Head of caudate nucleus (tissue), 42 donors: ENCODE results near the gene MAST3.
A peak's percentile ranks its signal among the peaks of the same experiment; 100 is the strongest.

Experiments
- DNase-seq, 42 donors: peaks; one replicate each; pipeline versions ENCODE4 v3.0.0 to v3.0.0-alpha.2; 2020 to 2021; ENCODE audit warnings: mixed read lengths in 7 of 42
- intact Hi-C: fragments of 100-400 bp; cut with DNase I; formaldehyde crosslinking; loops from one replicate; pipeline ENCODE4 v1.15.0; 2022

The MAST3 gene

DNA sequence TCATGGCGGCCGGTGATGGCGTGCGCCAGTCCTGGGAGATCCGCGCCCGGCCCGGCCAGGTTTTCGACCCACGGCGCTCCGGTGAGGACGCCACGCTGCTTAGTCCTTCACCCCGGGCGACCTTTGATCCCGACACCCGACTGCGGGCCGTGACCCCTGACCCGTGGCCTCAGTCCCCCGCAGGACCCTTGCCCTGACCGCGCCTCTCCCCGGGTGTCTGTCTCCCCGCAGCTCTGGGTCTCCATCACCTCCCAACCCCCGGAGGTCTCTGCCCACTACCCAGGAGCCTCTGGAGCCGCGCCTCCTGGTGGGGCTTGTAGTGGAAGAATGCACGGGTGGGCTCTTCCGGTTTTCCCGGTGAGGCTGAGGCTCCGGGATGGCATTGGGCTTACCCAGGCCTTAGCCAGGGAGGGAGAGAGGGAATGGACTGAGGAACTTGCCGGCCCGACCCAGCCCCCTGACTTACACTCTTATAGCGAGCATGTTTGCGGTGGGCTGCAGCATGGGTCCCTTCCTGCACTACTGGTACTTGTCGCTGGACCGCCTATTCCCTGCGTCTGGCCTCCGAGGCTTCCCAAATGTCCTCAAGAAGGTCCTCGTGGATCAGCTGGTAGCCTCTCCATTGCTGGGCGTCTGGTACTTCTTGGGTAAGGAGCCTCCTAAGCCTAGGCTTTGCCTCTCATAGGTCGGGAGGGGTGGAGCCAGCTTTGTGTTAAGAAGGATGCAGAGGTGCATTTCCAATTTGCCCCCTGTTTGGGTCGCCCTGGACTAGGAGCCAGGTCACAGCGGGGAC lies 96.0 kb downstream of the MAST3 start:
- intact Hi-C loops: no loop called here

GRCh38 chr19:18194181-18194530 lies 96.6 kb downstream of the MAST3 start:
- intact Hi-C loops: no loop called here

More for the DNA sequence above, 96.0 kb downstream of the MAST3 start:
- DNase-seq: no peak

DNA sequence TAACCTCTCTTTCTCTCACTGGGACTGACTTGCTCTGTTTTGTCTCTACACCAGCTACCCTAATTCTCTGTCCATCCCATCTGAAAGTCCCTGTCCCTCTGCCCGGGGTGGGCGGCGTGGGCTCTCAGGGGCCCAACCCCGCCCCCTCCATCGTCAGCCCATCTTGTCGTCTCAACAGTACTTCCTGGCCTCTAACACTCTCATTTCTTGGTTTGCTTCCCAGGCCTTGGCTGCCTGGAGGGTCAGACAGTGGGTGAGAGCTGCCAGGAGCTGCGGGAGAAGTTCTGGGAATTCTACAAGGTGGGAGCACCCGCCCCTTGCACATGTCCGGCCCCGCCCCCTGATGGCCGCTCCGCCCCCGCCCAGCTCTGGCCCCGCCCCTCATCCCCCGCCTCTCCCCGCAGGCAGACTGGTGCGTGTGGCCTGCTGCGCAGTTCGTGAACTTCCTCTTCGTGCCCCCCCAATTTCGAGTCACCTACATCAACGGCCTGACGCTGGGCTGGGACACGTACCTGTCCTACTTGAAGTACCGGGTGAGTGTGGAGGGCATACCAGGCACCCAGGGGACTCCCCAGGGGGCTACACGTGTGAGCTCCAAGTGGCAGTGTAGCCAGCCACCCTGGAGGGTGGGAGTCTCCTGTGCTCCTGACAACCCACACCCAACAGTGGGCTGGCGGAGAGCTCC lies 97.1 kb downstream of the MAST3 start:
- intact Hi-C loops: loop anchor here (5.0 kb wide), 1 partner anchor 63 kb away; a partner anchor contains a TSS
- peak in 8 of 42 donors; percentile 13 to 46 (median 26) for DNase-seq

More at GRCh38 chr19:18194181-18194530, 96.6 kb downstream of the MAST3 start:
- no peak for DNase-seq

DNA sequence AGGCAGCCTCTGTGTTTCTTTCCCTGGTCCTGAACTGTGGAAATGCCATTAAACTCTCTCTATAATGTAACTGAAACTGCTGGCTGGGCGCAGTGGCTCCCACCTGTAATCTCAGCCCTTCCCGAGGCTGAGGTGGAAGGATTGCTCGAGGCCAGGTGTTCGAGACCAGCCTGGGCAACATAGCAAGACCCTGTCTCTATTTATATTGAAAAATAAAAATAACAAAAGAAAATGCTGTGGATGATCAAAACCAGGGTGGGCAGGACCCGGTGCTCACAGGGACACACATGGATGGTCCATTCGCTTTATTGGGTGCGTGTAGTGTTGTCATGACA lies 98.9 kb downstream of the MAST3 start:
- no peak for DNase-seq
- intact Hi-C loops: loop anchor here (5.0 kb wide), 1 partner anchor 61 kb away; a partner anchor contains a TSS

GRCh38 chr19:18197306-18197705 lies 99.7 kb downstream of the MAST3 start:
- DNase-seq: no peak
- intact Hi-C loops: loop anchor here (5.0 kb wide), 1 partner anchor 60 kb away; a partner anchor contains a TSS

DNA sequence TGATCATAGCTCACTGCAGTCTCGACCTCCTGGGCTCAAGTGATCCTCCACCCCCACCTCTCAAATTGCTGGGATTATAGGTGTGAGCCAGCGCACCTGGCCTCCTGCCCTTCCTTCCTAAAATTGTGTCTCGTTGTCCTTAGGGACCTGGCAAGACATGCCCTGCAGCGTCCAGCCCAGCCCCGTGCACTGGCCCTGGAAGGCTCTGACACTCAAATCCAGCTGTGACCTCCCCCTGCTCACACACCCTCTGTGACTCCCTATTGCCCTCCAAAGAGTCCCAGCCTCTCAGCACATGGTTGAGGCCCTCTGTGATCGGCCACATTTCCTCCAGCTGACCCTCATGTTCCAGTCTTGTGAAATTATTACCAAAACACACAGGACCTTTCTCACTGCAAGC lies 100.4 kb downstream of the MAST3 start:
- DNase-seq: no peak
- intact Hi-C loops: loop anchor here (5.0 kb wide), 1 partner anchor 59 kb away; a partner anchor contains a TSS

DNA sequence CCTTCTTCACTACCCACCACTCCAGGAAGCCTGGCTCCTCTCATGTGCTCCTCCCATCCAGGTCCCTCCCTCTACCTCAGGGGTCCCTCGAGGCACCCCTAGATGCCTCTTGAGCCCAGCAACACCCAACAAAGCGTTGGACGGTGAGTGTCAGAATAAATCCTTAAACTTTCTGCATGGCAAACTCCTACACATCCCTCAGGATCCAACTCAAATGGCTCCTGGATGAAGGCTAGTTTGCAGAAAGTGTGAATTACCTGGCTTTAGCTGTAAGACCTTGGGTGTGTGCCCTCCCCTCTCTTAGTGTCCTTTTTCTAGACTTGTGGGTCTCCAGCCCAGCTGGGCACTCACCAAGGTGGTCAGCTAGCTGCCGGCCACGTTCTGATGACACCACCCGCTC lies 100.8 kb downstream of the MAST3 start:
- intact Hi-C loops: loop anchor here (5.0 kb wide), 1 partner anchor 59 kb away; a partner anchor contains a TSS
- DNase-seq: no peak
